H1 (cell line): ENCODE measurements around the gene NPFFR2.

Experiments
- ATF3 ChIP-seq: IDR thresholded peaks from 2 replicates; pipeline ENCODE4 v1.6.1; 2011; ENCODE audit warnings: low read depth, mild to moderate bottlenecking, low read length; ENCODE audit not compliant: insufficient read depth
- MAFK ChIP-seq: IDR thresholded peaks from 2 replicates; pipeline ENCODE4 v1.6.1; 2012; ENCODE audit warnings: low read depth, mild to moderate bottlenecking, improper control_type of control experiment, low read length
- NRF1 ChIP-seq: IDR thresholded peaks from 2 replicates; pipeline ENCODE4 v1.6.1; 2011; ENCODE audit warnings: mild to moderate bottlenecking, low read depth, low read length, improper control_type of control experiment
- POLR2A ChIP-seq, 2 experiments: IDR thresholded peaks; 1 replicate in 1 of 2; 2 replicates in 1 of 2; pipeline ENCODE4 v1.6.1; 2011; ENCODE audit warnings: low read depth in 2 of 2, low read length in 2 of 2, mild to moderate bottlenecking in 2 of 2; ENCODE audit errors: control extremely low read depth in 1 of 2

DNA sequence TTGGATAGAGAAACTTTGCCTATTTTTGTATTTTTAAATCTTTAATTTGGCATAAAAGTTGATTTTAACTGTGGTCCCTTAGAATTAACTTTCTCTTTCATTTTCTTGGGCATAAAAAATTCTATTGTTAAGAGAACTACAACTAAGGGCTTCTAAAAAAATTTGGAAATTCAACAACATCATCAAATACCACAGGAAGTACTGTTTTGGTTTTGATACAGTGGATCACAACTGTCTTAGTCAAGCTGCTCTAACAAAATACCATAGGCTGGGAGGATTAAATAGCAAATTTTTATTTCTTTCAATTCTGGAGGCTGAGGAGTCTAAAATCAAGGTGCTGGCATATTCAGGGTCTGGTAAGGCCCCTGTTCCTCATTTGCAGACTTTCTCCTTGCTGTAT, 19.9 kb upstream of the NPFFR2 start:
- TF ChIP-seq NRF1: no peak
- TF ChIP-seq POLR2A (IDR thresholded peaks at IDR 0.05; ENCODE audit: control extremely low read depth in 1 of 2, low read depth in 2 of 2, low read length in 2 of 2): no peak
- TF ChIP-seq ATF3: no peak
- no peak for TF ChIP-seq MAFK
